HEK293 (cell line): Measurements from ENCODE around the gene COX7A1.

ENCODE experiments used
- CTCF ChIA-PET: fragments of 350-600 bp; formaldehyde crosslinking; extraction: SDS; loops from one replicate; lab custom pipeline; 2021; ENCODE audit warnings: antibody characterized with exemption; lab: Yijun Ruan, JAX
- POLR2A ChIA-PET: fragments of 300-600 bp; formaldehyde crosslinking; extraction: SDS; loops from one replicate; lab custom pipeline; 2020; ENCODE audit warnings: antibody characterized with exemption, inconsistent platforms; lab: Yijun Ruan, JAX
- H3K27ac ChIP-seq: fragments of 200-500 bp; sonication (Bioruptor generic); 2 replicates; pipeline ENCODE4 v1.5.1; 2014; ENCODE audit warnings: low read depth, low read length, control low read depth, inconsistent platforms; ENCODE audit errors: extremely low read depth
- H3K36me3 ChIP-seq, 2 experiments: fragments of 200-500 bp in 1 of 2; sonication (Bioruptor generic) in 1 of 2; 1 replicate in 1 of 2; 2 replicates in 1 of 2; pipeline ENCODE4 v1.5.1; 2014 to 2017; ENCODE audit warnings: inconsistent platforms in 2 of 2, low read length in 2 of 2; ENCODE audit not compliant: control insufficient read depth in 2 of 2, insufficient read depth in 1 of 2
- H3K4me1 ChIP-seq: fragments of 200-500 bp; sonication (Bioruptor generic); 2 replicates; pipeline ENCODE4 v1.5.1; 2014; ENCODE audit warnings: mild to moderate bottlenecking, low read length, inconsistent platforms; ENCODE audit not compliant: control insufficient read depth, insufficient read depth
- H3K4me3 ChIP-seq: 2 replicates; pipeline ENCODE4 v1.5.1; 2011; ENCODE audit warnings: low read depth, mild to moderate bottlenecking, control low read depth, low read length, moderate library complexity
- H3K9me3 ChIP-seq: fragments of 200-500 bp; sonication (Bioruptor generic); 2 replicates; pipeline ENCODE4 v1.5.1; 2014; ENCODE audit warnings: low read depth, low read length, inconsistent platforms; ENCODE audit not compliant: control insufficient read depth, insufficient read depth
- ATF2 ChIP-seq: fragments of 450-650 bp; formaldehyde crosslinking; IDR thresholded peaks from 2 replicates; pipeline ENCODE4 v1.5.1; 2016; ENCODE audit warnings: missing biosample characterization, missing genetic modification characterization, low read depth
- GFI1B ChIP-seq: fragments of 450-650 bp; formaldehyde crosslinking; IDR thresholded peaks from 2 replicates; pipeline ENCODE4 v1.5.1; 2016; ENCODE audit warnings: missing biosample characterization, missing genetic modification characterization
- GLIS2 ChIP-seq: fragments of 450-650 bp; formaldehyde crosslinking; IDR thresholded peaks from 2 replicates; pipeline ENCODE4 v1.5.1; 2016; ENCODE audit warnings: missing biosample characterization, missing genetic modification characterization
- IKZF3 ChIP-seq: fragments of 450-650 bp; IDR thresholded peaks from 2 replicates; pipeline ENCODE4 v1.5.0; 2018; ENCODE audit warnings: missing biosample characterization, mild to moderate bottlenecking, missing genetic modification characterization, moderate library complexity
- KLF1 ChIP-seq: fragments of 450-650 bp; formaldehyde crosslinking; IDR thresholded peaks from 2 replicates; pipeline ENCODE4 v1.5.1; 2016; ENCODE audit warnings: missing biosample characterization, missing genetic modification characterization
- PRDM2 ChIP-seq: fragments of 450-650 bp; formaldehyde crosslinking; IDR thresholded peaks from 2 replicates; pipeline ENCODE4 v1.5.1; 2016; ENCODE audit warnings: missing biosample characterization, missing genetic modification characterization, borderline replicate concordance
- ZBTB1 ChIP-seq: fragments of 450-650 bp; formaldehyde crosslinking; IDR thresholded peaks from 2 replicates; pipeline ENCODE4 v1.5.1; 2016; ENCODE audit warnings: missing biosample characterization, missing genetic modification characterization
- ZBTB26 ChIP-seq: fragments of 450-650 bp; formaldehyde crosslinking; optimal IDR thresholded peaks from 2 replicates; pipeline ENCODE3; 2016; ENCODE audit warnings: missing biosample characterization, mild to moderate bottlenecking, missing genetic modification characterization
- ZBTB7A ChIP-seq: fragments of 450-650 bp; formaldehyde crosslinking; IDR thresholded peaks from 2 replicates; pipeline ENCODE4 v1.5.1; 2016; ENCODE audit warnings: low read depth, missing biosample characterization, missing genetic modification characterization
- ZFP69B ChIP-seq: fragments of 450-650 bp; formaldehyde crosslinking; IDR thresholded peaks from 2 replicates; pipeline ENCODE4 v1.5.1; 2016; ENCODE audit warnings: missing biosample characterization, missing genetic modification characterization
- ZNF10 ChIP-seq: fragments of 450-650 bp; formaldehyde crosslinking; IDR thresholded peaks from 2 replicates; pipeline ENCODE4 v1.5.1; 2017; ENCODE audit warnings: missing biosample characterization, missing genetic modification characterization
- ZNF146 ChIP-seq: fragments of 450-650 bp; formaldehyde crosslinking; IDR thresholded peaks from 2 replicates; pipeline ENCODE4 v1.5.1; 2016; ENCODE audit warnings: missing biosample characterization, missing genetic modification characterization
- ZNF248 ChIP-seq: fragments of 450-650 bp; formaldehyde crosslinking; IDR thresholded peaks from 2 replicates; pipeline ENCODE4 v1.5.1; 2017; ENCODE audit warnings: missing biosample characterization, missing genetic modification characterization
- ZNF335 ChIP-seq: fragments of 450-650 bp; formaldehyde crosslinking; conservative IDR thresholded peaks from 2 replicates; pipeline ENCODE4 v1.5.1; 2016; ENCODE audit warnings: missing biosample characterization, missing genetic modification characterization
- ZNF398 ChIP-seq: fragments of 450-650 bp; formaldehyde crosslinking; IDR thresholded peaks from 2 replicates; pipeline ENCODE4 v1.5.1; 2017; ENCODE audit warnings: missing biosample characterization, missing genetic modification characterization
- ZNF48 ChIP-seq: fragments of 450-650 bp; formaldehyde crosslinking; IDR thresholded peaks from 2 replicates; pipeline ENCODE4 v1.5.1; 2016; ENCODE audit warnings: missing biosample characterization, missing genetic modification characterization
- ZNF501 ChIP-seq: fragments of 450-650 bp; formaldehyde crosslinking; IDR thresholded peaks from 2 replicates; pipeline ENCODE4 v1.5.1; 2016; ENCODE audit warnings: missing biosample characterization, missing genetic modification characterization
- ZNF518A ChIP-seq: fragments of 450-650 bp; formaldehyde crosslinking; conservative IDR thresholded peaks from 2 replicates; pipeline ENCODE4 v1.5.1; 2016; ENCODE audit warnings: low read depth, missing biosample characterization, missing genetic modification characterization
- ZNF843 ChIP-seq: fragments of 450-650 bp; formaldehyde crosslinking; IDR thresholded peaks from 2 replicates; pipeline ENCODE4 v1.5.1; 2016; ENCODE audit warnings: missing biosample characterization, missing genetic modification characterization

COX7A1 gene

GRCh38 chr19:36150586-36150985 is 1.7 kb downstream of the COX7A1 start:
- Histone ChIP-seq H3K36me3 (peaks cover 65 to 75% of the 10 kb centered on the region in 2 experiments), H3K4me3 (no peak overlapping the region), H3K27ac (peak overlapping the region; percentile 17; the same call in 1 of the 2 replicates), H3K4me1 (peaks cover 4% of the 10 kb centered on the region; the same call in 1 of the 2 replicates), H3K9me3 (no peaks in the 10 kb centered on the region)
- TF ChIP-seq IKZF3 (no peak), ZNF843 (no peak), ZNF398 (tag by site-specific recombination) (no peak), ZFP69B (tag by site-specific recombination) (no peak), ZBTB7A (tag by site-specific recombination) (no peak), GFI1B (tag by site-specific recombination) (no peak), KLF1 (tag by site-specific recombination) (no peak), ZNF501 (tag by site-specific recombination) (no peak), ZBTB1 (no peak), ZNF146 (tag by site-specific recombination) (no peak), ZNF48 (no peak), ZNF248 (tag by site-specific recombination) (no peak), ZNF335 (no peak), ZNF10 (tag by site-specific recombination) (no peak), GLIS2 (tag by site-specific recombination) (no peak), PRDM2 (tag by site-specific recombination) (no peak)
- ChIA-PET CTCF (interaction anchor here (0.5 to 1.1 kb wide), 2 partner anchors 94 to 219 kb away, joined by 3 read pairs; no protein-coding TSS in a partner anchor), POLR2A (interaction anchor here (1.1 to 1.3 kb wide), 4 partner anchors 11 to 36 kb away, joined by 3 to 4 read pairs (median 3); partner anchors contain the start of genes POLR2I and TBCB)

- ChIA-PET CTCF (interaction anchor here (0.6 to 1.1 kb wide), 2 partner anchors 129 to 219 kb away, joined by 3 read pairs; no protein-coding TSS in a partner anchor), POLR2A (no interaction called here)
- Histone ChIP-seq H3K36me3 (peaks cover 73 to 82% of the 10 kb centered on the region in 2 experiments), H3K4me1 (no peaks in the 10 kb centered on the region), H3K27ac (no peak overlapping the region), H3K4me3 (no peak overlapping the region), H3K9me3 (no peaks in the 10 kb centered on the region)
- TF ChIP-seq ZBTB26 (tag by site-specific recombination) (peak; percentile 12), ZNF518A (tag by site-specific recombination) (no peak), ATF2 (tag by site-specific recombination) (no peak), KLF1 (tag by site-specific recombination) (peak; percentile 76)
Measured at GRCh38 chr19:36149673-36150406, 2.4 kb downstream of the COX7A1 start.
